NCI-H345 (cell line): ENCODE measurements around the gene GALR2.

Experiments used
- DNase-seq: peaks from one replicate; lab custom pipeline; 2025; lab: John Stamatoyannopoulos, UW

Gene GALR2

GRCh38 chr17:76079956-76080767, 5.6 kb downstream of the GALR2 start:
- peak; percentile 48 for DNase-seq

GRCh38 chr17:76080768-76081287, 6.2 kb downstream of the GALR2 start:
- DNase-seq: peak; percentile 54

- no peak for DNase-seq
Measured at GRCh38 chr17:76081295-76082210, 7.0 kb downstream of the GALR2 start.

- peak; percentile 46 for DNase-seq
Measured at GRCh38 chr17:76082326-76083251, 8.0 kb downstream of the GALR2 start.

GRCh38 chr17:76083536-76084182, 9.1 kb downstream of the GALR2 start:
- DNase-seq: peak; percentile 34

- DNase-seq: no peak
Measured at GRCh38 chr17:76085066-76085730, 10.6 kb downstream of the GALR2 start.

- DNase-seq: no peak
Measured at GRCh38 chr17:76085731-76086366, 11.3 kb downstream of the GALR2 start.

GRCh38 chr17:76086384-76086783, 11.8 kb downstream of the GALR2 start:
- no peak for DNase-seq

GRCh38 chr17:76087531-76087930, 12.9 kb downstream of the GALR2 start:
- no peak for DNase-seq

- DNase-seq: peak; percentile 11
Measured at GRCh38 chr17:76088041-76088867, 13.7 kb downstream of the GALR2 start.

- DNase-seq: no peak
Measured at GRCh38 chr17:76088868-76089576, 14.4 kb downstream of the GALR2 start.

- DNase-seq: no peak
Measured at GRCh38 chr17:76089680-76090516, 15.3 kb downstream of the GALR2 start.

GRCh38 chr17:76090517-76091129, 16.0 kb downstream of the GALR2 start:
- no peak for DNase-seq

GRCh38 chr17:76091526-76092286, 17.1 kb downstream of the GALR2 start:
- DNase-seq: no peak

- no peak for DNase-seq
Measured at GRCh38 chr17:76092526-76093413, 18.2 kb downstream of the GALR2 start.
